HL-60 (cell line): Measurements from ENCODE around the gene LYSMD3.

Experiments
- DNase-seq, 2 experiments: peaks; one replicate each; pipeline ENCODE4 v3.0.0-alpha.2; 2010 to 2020; ENCODE audit warnings: low read depth in 1 of 2, low spot score in 1 of 2
- H3K27ac ChIP-seq: fragments of 250-450 bp; sonication (Bioruptor Pico); replicated peaks from 2 replicates; pipeline ENCODE4 v1.5.1; 2020; ENCODE audit warnings: mild to moderate bottlenecking, moderate library complexity
- H3K27me3 ChIP-seq: fragments of 250-450 bp; sonication (Bioruptor Pico); 2 replicates; pipeline ENCODE4 v1.5.1; 2021; ENCODE audit warnings: mild to moderate bottlenecking, moderate library complexity; ENCODE audit not compliant: insufficient read depth, poor library complexity, severe bottlenecking
- H3K4me3 ChIP-seq: replicated peaks from 2 replicates; pipeline ENCODE4 v1.5.1; 2011; ENCODE audit warnings: mild to moderate bottlenecking, control low read depth, low read length; ENCODE audit not compliant: insufficient read depth
- CTCF ChIP-seq: IDR thresholded peaks from one replicate; pipeline ENCODE4 v1.5.1; 2011; ENCODE audit warnings: low read length, control low read depth, inconsistent platforms; ENCODE audit not compliant: insufficient read depth
- GABPA ChIP-seq: IDR thresholded peaks from 2 replicates; pipeline ENCODE4 v1.6.1; 2012; ENCODE audit warnings: low read depth
- POLR2AphosphoS5 ChIP-seq: IDR thresholded peaks from 2 replicates; pipeline ENCODE4 v1.6.1; 2012; ENCODE audit warnings: low read depth
- REST ChIP-seq: IDR thresholded peaks from 2 replicates; pipeline ENCODE4 v1.6.1; 2012; ENCODE audit warnings: low read depth; ENCODE audit not compliant: insufficient replicate concordance
- SPI1 ChIP-seq: IDR thresholded peaks from 2 replicates; pipeline ENCODE4 v1.6.1; 2012; ENCODE audit warnings: low read depth, mild to moderate bottlenecking, borderline replicate concordance

Gene LYSMD3

GRCh38 chr5:90504743-90505142 is 24.6 kb downstream of the LYSMD3 start:
- no peak for DNase-seq
- Histone ChIP-seq H3K4me3 (no peak overlapping the region), H3K27ac (no peak overlapping the region), H3K27me3 (no peaks in the 10 kb centered on the region)
- no peak for TF ChIP-seq GABPA
- no peak for TF ChIP-seq POLR2AphosphoS5
- TF ChIP-seq REST: no peak

GRCh38 chr5:90503596-90503995 is 25.8 kb downstream of the LYSMD3 start:
- Histone ChIP-seq H3K4me3 (no peak overlapping the region), H3K27ac (no peak overlapping the region), H3K27me3 (no peaks in the 10 kb centered on the region)
- no peak for DNase-seq
- no peak for TF ChIP-seq SPI1
- no peak for TF ChIP-seq POLR2AphosphoS5
- no peak for TF ChIP-seq REST
- no peak for TF ChIP-seq CTCF

- no peak for TF ChIP-seq SPI1
- no peak for TF ChIP-seq POLR2AphosphoS5
- TF ChIP-seq CTCF: no peak
- no peak for TF ChIP-seq GABPA
- TF ChIP-seq REST: no peak
- no peak overlapping the region for H3K4me3 ChIP-seq
- H3K27ac ChIP-seq: no peak overlapping the region
- H3K27me3 ChIP-seq: no peaks in the 10 kb centered on the region
- no peak for DNase-seq
Observed at GRCh38 chr5:90495146-90495545, 34.2 kb downstream of the LYSMD3 start.

- TF ChIP-seq GABPA (no peak), SPI1 (no peak), CTCF (no peak), REST (no peak), POLR2AphosphoS5 (no peak)
Observed at GRCh38 chr5:90494043-90494442, 35.3 kb downstream of the LYSMD3 start.

More at GRCh38 chr5:90494043-90494442, 35.3 kb downstream of the LYSMD3 start:
- Histone ChIP-seq H3K27me3 (no peaks in the 10 kb centered on the region), H3K4me3 (no peak overlapping the region), H3K27ac (no peak overlapping the region)
- DNase-seq: no peak
